Measurements from ENCODE around the gene BMP4.

BMP4 gene

DNA sequence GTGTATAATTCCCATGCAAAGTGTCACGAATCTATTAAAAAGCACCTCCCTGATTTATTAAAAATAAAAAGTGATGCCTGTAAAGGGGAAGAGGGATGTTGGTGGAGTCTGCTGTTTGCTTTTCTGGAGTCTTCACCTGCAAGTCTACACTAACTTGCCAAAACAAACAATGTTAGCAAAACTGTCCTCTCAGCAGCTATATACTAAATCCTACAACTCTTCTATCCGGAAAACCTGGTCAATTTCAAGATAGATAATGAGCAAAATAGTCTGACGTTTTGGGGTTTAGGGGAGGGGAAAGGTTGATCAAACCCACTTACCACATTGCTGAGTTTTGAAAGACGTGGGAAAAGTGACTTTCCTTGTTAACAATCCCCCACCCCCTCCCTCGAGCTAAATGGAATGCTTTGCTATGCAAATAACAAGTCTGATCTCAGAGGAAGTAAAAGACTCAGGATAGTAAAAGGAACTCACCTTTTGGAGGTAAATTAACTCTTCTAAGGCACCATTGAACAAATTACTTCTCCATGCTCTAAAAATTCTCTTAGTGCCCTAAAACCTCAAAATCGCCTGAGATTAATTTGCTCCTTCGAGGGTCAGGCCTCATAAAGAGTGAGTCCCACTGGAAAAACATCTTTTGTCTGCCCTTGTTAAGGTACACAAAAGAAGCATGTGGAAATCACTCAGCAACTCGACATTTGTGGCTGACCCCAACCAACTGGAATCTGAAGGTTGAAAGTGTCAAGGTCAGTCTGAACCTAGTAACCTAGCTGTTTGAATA is 13.5 kb downstream of the BMP4 start:
- no peak for DNase-seq

DNA sequence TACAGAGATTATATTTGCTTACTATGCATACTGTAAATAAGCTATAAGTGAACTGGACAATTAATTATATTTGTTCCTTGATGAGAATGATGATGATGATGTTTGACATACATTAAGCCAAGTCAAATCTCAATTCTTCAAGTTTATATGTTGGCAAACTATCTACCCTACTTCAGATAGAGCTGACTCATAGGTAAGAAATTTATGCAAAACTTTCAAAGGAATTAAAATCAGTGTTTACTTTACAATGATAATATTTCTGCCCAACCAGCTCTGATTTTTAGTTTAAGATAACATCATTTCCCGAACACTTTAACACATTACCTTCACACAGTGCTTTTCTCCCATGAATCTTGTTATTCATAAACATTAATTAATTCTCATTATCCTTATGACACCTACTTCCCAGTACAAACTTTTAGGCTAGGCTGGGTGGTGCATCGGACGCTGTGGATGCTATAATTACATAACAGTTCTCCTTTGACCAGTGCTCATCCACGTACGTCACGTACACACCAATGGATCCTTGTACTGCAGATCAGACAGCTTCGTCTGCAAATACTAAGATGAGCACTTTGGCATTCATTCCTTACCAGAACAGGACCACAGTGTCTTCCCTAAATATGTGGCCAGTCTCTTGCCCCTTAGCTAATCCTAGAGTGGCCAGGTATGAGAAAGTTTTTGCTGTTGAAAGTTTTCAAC is 18.3 kb downstream of the BMP4 start:
- no peak for DNase-seq

DNA sequence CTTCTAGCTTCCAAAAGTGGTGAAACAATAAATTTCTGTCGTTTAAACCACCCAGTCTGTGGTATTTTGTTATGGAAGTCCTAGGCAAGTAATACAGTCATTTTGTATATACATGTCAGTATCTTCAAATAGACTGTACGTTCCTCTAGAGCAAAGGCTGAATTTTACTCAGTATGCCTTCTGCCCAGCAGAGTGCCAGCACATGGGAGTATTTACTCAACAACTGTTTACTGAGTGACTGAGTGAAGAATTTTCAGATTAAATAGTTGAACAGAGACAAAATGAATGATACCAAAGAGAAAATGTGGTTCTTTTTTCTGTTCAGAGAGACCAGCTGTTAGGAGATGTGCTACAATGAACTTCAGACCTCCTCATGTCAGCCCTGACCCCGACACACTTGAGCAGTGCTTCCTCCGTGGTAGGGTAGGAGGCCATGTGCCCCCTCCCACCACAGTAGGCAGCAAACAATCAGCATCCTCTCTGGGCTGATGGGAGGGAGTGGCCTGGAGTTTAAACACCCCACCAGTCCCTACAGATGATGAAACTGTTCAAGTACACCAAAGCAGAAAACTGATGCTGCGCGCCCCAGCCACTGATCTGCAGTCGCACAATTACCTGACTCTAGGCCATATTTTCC is 21.7 kb downstream of the BMP4 start:
- no peak for DNase-seq

GRCh38 chr14:53932966-53933365 is 23.7 kb downstream of the BMP4 start:
- no peak for DNase-seq

GRCh38 chr14:53929871-53930715 is 26.5 kb downstream of the BMP4 start:
- DNase-seq = no peak

DNA sequence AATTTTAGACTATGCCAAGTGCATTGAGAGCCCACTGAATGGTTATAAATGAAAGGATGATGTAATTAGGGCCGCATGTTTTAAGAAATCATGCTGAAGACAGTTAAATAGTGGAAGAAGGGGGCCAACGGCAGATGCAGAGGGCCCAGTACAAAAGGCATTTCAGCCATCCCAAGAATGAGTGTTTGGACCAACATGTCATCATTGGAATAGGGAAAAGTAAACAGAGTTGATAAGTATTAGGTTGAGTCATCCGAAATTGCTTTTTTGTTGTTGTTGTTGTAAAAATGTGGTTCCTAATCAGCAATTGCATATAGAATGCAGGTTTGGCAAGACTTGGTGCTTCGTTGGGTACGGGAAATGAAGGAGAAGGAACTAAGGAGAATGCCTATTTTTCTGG is 29.5 kb downstream of the BMP4 start:
- no peak for DNase-seq

DNA sequence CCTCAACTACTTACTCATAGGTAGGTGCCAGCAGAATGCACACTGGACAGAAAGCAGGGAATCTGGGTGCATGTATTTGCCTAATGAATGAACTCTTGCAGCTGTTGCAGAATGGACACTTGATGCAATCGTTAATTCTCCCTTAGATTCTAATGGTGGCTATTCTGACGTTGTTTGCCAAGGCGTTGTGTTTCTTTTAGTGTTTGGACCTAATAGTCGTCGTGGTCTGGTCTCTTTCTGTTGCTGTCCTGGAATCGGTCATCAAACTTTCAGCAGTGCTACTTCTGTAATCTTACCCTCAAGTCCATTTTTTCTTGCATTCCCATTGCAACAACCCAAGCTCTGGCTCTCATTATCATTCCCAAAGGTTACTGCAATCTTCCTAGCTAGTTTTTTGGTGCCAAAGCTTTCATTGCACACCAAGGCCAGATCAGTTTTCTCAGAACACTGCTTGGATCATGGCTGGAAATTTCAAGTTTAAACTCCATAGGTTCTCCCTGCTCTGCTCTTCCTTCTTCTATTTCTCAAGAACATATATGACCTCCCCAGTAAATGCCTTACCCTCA is 31.3 kb downstream of the BMP4 start:
- DNase-seq = no peak

DNA sequence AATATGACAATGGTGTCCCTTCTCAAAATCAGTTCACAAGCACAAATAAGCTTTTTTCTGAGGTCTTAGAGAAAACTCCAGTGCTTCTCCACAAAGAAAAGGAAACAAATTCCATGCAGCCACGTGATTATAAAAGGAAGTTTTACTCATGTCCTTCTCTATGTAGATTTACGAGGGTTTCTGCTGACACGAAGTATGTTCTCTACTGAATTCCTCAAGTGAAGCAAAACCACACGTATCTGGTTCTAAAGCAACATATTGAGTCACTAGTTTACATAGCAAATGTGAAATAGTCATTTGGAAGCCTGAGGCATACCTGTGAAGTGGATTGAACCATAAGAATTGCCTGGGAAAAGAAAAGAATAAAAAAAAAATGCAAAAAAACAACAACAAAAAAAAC is 31.9 kb downstream of the BMP4 start:
- no peak for DNase-seq

DNA sequence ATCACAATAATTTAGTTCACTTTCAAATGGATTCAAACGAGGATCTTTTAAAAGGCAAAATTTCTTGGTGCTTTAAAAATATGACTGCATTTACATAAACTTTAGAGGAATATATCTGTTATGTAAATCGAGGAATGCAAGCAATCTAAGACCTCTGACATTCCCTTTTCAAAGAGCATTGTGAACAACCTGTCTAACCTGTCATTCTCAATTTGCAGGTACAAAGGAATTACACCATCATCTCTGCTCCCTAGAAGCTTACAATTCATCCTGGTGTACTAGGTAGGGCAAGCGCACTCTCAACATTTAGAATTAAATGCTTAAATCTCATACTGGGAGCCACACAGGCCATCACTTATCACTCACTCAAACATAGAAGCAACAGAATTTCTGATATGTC is 35.6 kb downstream of the BMP4 start:
- DNase-seq = no peak

- DNase-seq = no peak
Measured at GRCh38 chr14:53916239-53916638, 40.4 kb downstream of the BMP4 start.

GRCh38 chr14:53915364-53916014 is 41.1 kb downstream of the BMP4 start:
- DNase-seq = no peak

- no peak for DNase-seq
Measured at GRCh38 chr14:53912021-53912420, 44.6 kb downstream of the BMP4 start.

GRCh38 chr14:53908416-53908815 is 48.2 kb downstream of the BMP4 start:
- no peak for DNase-seq

- no peak for DNase-seq
Measured at GRCh38 chr14:53902307-53902706, 54.3 kb downstream of the BMP4 start.

- no peak for DNase-seq
Measured at GRCh38 chr14:53900499-53900898, 56.1 kb downstream of the BMP4 start.
